ENCODE measurements around the gene FOXP4. TPM values are rescaled to one million over a fixed set of nuclear protein-coding genes. Genes with fewer than 3 reads are reported as not detected.
A peak's percentile ranks its signal among the peaks of the same experiment; 100 is the strongest.

Gene FOXP4
- total RNA-seq, 1 donor from 2014 or later: 30.0 TPM

DNA sequence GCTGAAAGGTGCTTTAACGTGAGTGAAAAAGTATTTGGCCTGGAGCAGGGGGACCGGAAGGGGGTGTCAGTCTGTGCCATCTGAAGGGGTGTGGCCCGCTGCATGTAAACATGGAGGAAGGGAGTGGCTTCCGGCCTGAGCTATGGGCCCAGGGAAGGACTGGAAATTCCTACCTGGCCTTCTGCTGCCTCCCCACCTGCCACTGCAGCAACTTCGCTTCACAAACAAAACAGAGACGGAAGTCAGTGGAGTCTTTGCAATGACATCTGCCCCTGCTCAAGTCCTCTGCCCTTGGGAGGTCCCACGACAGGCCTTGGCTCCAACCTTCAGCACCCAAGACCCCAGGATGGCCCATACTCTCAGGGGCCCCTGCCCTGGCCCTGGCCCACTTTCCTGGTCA is 28.1 kb upstream of the FOXP4 start:
- H3K4me3 ChIP-seq: no peak overlapping the region
- H3K4me1 ChIP-seq: peaks cover 9% of the 10 kb centered on the region
- H3K9me3 ChIP-seq: no peaks in the 10 kb centered on the region
- H3K27ac ChIP-seq: peak overlapping the region; percentile 22
- intact Hi-C loops (cut with DNase I): no loop called here
- H3K36me3 ChIP-seq: no peaks in the 10 kb centered on the region
- DNase-seq: peak; percentile 58
- ATAC-seq: peak; percentile 44
- peaks cover 9% of the 10 kb centered on the region for H3K27me3 ChIP-seq (ENCODE audit: low read depth)
- TF ChIP-seq, protein P1, sequence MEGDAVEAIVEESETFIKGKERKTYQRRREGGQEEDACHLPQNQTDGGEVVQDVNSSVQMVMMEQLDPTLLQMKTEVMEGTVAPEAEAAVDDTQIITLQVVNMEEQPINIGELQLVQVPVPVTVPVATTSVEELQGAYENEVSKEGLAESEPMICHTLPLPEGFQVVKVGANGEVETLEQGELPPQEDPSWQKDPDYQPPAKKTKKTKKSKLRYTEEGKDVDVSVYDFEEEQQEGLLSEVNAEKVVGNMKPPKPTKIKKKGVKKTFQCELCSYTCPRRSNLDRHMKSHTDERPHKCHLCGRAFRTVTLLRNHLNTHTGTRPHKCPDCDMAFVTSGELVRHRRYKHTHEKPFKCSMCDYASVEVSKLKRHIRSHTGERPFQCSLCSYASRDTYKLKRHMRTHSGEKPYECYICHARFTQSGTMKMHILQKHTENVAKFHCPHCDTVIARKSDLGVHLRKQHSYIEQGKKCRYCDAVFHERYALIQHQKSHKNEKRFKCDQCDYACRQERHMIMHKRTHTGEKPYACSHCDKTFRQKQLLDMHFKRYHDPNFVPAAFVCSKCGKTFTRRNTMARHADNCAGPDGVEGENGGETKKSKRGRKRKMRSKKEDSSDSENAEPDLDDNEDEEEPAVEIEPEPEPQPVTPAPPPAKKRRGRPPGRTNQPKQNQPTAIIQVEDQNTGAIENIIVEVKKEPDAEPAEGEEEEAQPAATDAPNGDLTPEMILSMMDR (IDR thresholded peaks at IDR 0.05): no peak

DNA sequence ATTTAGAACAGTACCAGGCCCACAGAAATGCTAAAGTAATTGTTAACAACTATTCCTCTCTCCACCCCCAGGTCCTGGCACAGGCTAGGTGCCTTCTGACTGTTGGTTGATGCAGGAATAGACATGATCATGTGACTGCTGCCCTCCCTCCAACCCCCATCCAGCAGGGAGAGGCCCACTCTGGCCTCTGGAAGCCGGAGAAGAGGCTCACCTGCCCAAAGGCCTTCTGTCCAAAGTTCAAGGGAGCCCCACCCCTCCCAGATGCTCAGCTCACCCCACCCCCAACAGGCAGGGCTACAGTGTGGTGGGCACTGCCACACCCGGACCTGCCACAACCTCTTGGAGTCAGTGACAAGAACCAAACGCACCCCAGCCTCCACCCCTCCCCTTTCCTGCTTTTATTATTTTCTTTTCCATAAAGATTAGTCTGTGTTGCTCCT is 26.9 kb upstream of the FOXP4 start:
- Histone ChIP-seq H3K4me1 (peaks cover 9% of the 10 kb centered on the region), H3K4me3 (no peak overlapping the region), H3K27ac (peak overlapping the region; percentile 11), H3K9me3 (no peaks in the 10 kb centered on the region), H3K27me3 (ENCODE audit: low read depth) (peaks cover 13% of the 10 kb centered on the region), H3K36me3 (no peaks in the 10 kb centered on the region)
- intact Hi-C loops (cut with DNase I): no loop called here
- DNase-seq: no peak
- peak in 1 of 2 donors; percentile 31 for ATAC-seq
- TF ChIP-seq, protein P1 (IDR thresholded peaks at IDR 0.05): no peak

DNA sequence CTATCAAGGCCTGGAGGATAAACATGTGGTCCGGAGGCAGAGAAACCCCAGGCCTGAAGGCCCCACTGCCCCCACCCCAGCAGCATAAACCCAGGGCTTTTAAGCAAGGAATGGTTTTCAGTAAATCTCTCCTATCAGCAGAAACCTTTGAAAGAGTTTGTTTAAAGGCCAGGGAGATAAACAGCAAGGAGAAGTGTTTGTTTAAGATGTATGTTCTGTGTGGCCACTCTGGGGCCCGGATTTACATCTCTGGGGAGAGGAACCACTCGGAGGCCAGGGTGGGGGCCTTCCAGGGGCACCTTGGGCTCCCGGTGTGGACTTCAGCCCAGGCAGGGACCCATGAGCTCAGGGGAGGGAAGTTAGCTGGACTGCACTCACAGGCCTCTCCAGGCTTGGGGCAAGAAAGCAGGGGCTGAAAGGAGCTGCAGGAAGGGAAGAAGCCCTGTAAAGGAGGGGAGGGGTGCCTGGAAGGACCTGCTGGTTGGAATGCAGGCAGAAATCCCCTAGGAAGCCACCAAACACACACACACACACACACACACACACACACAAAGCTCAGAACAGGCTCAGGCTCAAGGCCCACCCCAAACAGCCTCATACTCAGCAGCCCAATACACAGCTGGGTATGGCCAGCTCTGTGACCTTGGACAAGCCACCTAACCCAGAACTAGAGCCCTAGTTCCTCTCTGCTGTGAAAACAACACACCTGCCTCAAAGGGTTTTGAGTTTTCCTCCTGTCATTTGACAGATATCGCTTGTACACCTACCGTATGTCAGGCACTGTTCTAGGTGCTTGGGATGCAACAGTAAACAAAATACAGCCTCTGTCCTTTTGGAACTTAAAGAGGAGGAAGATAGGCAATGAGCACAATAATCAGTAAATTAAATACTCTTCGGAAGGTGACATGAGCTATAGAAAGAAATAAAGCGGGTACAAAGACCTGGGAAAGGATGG is 26.2 kb upstream of the FOXP4 start:
- peak; percentile 65 for DNase-seq
- no peak overlapping the region for H3K4me3 ChIP-seq
- TF ChIP-seq, protein P1 (IDR thresholded peaks at IDR 0.05): no peak
- intact Hi-C loops (cut with DNase I): no loop called here
- no peaks in the 10 kb centered on the region for H3K36me3 ChIP-seq
- peak; percentile 68 to 71 for ATAC-seq
- peaks cover 13% of the 10 kb centered on the region for H3K27me3 ChIP-seq (ENCODE audit: low read depth)
- H3K27ac ChIP-seq: peak overlapping the region; percentile 11
- peaks cover 9% of the 10 kb centered on the region for H3K4me1 ChIP-seq
- H3K9me3 ChIP-seq: no peaks in the 10 kb centered on the region

DNA sequence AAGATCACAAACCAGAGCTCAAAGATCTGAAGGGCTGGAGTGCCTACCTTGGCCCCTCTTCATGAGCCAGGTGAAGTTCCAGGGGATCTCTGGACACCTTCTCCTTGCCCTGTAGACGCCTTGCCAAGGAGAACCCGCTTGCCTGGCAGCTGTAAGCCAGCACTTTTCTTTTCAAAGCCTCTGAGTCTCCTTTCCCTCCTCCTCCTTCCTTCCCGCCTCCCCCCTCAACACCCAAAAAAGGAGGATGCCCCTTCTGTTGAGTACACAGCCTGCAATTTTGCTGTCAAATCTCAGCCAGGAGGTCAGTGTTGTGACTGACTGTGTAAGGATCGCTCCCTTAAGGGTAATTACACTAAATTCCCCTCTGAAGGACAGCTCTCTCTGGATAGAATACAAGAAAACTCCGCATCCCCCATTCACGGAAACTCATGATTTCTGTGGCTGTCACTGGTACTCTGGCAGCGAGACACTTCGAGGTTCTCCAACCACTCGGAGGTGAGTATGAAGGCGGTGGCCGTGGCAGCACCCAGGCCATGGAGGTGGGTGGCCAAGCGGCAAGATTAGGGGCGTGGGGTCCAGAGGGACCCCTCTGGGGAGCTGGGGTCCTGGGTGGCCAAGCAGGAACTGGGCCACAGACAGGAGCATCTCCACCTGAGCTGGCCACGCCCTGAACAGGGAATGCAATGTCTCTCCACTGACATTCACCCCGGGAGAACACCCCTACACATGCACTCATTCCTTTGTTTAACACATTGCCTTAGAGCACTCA is 23.2 kb upstream of the FOXP4 start:
- Histone ChIP-seq H3K4me3 (no peak overlapping the region), H3K9me3 (no peaks in the 10 kb centered on the region), H3K27me3 (ENCODE audit: low read depth) (peaks cover 14% of the 10 kb centered on the region), H3K36me3 (no peaks in the 10 kb centered on the region), H3K27ac (no peak overlapping the region), H3K4me1 (peaks cover 6% of the 10 kb centered on the region)
- DNase-seq: no peak
- no peak for ATAC-seq
- intact Hi-C loops (cut with DNase I): no loop called here
- TF ChIP-seq, protein P1 (IDR thresholded peaks at IDR 0.05): no peak

DNA sequence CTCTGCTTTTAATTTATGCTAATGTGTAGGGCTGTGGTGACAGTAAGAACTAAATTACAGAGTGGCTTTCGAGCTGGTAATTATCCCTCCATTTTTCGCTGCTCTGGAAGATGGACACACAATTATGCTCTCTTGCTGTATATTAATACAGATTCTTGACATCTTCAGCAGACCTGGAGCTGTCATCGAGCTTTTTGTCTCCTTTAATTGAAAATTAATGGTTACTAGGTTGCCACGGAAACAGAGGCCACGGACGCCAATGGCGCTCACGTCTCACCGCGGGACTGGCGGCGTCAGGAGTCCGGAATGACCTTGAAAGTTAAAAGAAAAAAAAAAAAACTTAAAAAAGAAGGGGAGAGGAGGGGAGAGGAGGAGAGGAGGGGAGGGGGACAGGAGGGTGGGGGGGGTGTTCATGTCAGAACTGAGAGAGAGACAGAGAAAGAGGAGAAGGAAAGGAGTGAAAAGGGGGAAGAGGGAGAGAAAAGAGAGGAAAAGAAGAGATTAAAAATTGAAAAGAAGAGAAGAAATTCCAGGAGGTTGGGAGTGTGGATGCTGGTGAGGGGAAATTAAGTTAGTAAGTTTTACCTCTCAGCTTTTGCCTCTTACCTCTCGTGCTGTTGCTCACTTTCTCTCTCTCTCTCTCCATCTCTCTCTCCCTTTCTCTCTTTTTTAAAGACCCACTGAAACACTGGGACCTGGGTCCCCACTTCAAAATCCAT is 22.1 kb upstream of the FOXP4 start:
- no peak overlapping the region for H3K27ac ChIP-seq
- DNase-seq: no peak
- no peak for ATAC-seq
- H3K36me3 ChIP-seq: no peaks in the 10 kb centered on the region
- intact Hi-C loops (cut with DNase I): no loop called here
- no peaks in the 10 kb centered on the region for H3K9me3 ChIP-seq
- peaks cover 24% of the 10 kb centered on the region for H3K27me3 ChIP-seq (ENCODE audit: low read depth)
- peaks cover 6% of the 10 kb centered on the region for H3K4me1 ChIP-seq
- TF ChIP-seq, protein P1 (IDR thresholded peaks at IDR 0.05): no peak
- H3K4me3 ChIP-seq: no peak overlapping the region

All from lower lobe of right lung (tissue), 2 donors.